Stimulated activated CD4-positive, alpha-beta T cell treated with anti-CD3 and anti-CD28 coated beads, Interleukin-2, amount 100 ng/mL, for 24 hours (primary cell): ENCODE data around the gene KLHL6.

Experiments used
- DNase-seq, 2 donors: peaks; one replicate each; pipeline ENCODE4 v3.0.0-alpha.2; 2020

KLHL6 gene

DNA sequence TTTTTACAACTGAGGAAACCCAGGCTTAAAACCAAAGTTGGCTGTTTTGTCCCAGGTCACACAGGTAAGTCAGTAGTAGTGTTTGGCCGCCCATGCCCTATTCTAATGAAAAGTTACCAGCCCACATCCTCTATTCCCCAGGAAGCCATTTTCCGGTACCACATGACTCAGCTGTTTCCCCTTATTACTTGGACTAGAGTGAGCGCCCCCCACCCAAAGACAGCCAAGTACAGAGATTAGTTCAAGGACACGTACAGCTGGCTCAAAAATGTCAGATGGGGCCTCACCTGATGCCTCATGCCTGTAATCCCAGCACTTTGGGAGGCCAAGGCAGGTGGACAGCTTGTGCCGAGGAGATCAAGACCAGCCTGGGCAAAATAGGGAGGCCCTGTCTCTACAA lies 8.5 kb upstream of the KLHL6 start:
- DNase-seq, result no peak

DNA sequence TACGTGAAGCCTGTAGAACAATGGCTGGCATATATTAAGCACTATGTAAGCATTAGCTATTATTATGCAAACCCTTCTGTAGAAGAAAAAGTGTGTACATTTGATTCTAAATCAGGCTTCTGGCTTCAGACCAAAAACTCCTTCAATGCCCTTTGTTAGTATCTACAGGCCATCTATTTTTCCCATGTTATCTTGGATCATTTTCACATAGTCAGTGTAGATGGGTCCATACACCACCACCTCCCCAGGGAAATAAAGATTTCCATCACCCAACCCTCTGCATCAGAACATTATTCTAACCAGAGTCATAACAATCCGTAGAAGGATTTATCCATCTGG lies 8.0 kb upstream of the KLHL6 start:
- no peak for DNase-seq

DNA sequence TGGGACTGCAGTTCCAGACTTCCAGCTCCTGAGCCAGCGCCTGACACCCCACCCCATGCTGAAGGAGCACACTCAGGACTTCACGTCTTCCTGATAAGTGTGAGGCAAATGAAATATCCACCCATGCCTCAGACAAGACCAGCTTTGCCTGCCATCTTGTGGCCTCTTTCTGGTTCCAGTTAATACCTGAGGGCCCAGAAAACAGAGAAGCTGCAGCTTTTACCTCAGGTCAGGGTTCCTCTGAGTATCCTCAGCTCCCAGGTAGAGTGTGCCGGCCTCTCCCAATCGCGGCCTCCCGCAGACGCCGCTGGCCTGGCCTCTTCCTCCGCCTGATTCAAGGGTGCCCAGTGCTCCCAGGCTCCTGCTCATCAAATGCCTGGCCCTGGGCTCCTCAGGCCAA lies 5.1 kb upstream of the KLHL6 start:
- DNase-seq, result no peak

DNA sequence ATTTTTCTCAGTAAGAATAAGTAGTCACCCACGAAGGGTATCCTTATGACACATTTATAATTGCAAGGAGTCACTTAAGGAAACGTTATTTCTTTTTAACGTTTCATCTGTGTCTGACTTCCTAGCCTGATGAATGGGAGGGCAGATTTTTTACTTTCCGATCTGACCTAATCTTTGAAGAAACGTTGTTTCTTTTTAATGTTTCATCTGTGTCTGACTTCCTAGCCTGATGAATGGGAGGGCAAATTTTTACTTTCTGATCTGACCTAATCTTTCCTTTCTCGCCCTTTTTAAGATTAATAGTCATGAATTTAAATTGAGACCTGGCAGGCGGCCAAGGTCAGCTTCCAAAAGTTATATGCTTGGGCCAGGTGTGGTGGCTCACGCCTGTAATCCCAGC lies 3.0 kb upstream of the KLHL6 start:
- DNase-seq, result no peak

DNA sequence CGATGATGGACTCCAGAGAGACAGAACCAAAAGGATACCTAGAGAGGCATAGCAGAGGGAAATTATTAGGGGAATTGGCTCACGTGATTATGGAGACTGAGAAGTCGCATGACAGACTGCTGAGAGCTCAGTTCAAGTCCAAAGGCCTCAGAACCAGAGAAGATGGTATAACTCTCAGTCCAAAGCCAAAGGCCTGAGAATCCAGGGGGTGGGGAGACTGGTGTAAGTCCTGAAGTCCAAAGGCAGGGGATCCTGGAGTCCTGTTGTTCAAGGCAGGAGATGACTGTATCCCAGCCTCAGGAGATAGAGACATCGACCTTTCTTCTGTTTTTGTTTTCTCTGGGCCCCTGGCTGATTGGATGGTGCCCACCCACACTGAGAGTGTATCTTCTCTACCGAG lies 1.2 kb upstream of the KLHL6 start:
- DNase-seq, result no peak

DNA sequence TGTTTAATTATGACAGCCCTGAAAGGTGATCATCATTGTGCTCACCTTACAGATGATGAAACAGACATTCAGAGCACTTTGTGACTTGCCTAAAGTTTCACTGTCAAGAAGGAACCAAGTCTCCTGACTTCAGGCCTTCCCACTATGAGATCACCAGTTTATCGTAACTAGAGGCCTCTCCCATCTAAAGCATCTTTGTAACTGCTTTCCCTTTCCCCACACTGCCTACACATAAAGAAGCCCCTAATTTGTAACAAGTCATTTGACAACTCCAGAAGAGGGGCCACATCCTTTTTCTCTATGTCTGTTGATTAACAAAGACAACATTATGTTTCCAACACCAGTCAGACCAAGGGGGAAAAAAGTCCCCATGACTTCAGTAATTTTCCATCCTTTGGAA lies 1.1 kb downstream of the KLHL6 start:
- peak in 1 of 2 donors; percentile 24 for DNase-seq

DNA sequence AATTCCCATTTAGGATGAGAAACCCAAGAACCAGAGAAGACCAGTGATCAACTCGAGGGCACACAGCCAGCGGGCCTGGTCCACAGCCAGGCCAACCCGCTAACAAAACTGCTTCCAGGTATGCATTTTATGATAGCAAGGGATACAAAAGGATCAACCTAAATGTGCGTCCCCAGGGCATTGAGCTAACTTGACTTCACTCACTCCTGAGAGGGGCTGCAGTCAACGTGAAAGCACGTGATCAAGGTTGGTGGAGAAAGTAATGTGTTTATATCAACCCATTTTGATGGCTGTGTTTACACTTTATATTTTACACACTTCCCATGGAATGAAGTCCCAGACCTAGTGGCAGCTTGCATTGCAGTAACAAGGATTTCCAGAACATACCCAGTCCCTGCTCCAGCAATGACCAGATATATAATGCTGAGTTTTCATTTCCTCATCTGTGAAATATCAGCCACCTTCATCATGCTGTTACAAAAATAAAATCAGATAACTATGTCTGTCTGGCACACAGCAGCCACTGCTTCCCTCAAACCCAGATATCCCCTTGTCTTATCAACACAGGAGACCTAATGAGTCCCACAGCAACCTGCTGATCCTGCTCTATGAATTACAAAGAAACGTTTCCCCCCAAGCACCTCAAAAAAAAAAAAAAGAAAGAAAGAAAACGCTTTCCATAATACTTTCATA lies 2.0 kb downstream of the KLHL6 start:
- DNase-seq, result no peak

DNA sequence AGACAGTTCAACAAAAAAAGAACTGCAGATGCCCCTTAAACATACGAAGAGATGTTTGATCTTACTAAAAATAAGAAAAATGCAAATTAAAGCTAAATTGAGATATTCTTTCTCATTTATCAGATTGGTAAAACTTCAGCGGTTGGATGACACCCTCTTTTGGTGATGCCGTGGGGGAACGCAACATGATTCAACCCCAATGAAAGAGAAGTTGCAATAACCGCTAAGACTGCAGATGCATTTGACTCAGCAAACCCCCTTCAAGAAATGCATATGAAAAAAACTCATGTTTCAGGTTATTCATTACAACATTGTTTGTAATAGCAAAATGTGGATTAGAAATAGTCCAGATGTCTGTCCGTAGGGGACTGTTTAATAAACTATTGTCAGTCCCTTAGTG lies 3.6 kb downstream of the KLHL6 start:
- peak; percentile 50 to 58 for DNase-seq

DNA sequence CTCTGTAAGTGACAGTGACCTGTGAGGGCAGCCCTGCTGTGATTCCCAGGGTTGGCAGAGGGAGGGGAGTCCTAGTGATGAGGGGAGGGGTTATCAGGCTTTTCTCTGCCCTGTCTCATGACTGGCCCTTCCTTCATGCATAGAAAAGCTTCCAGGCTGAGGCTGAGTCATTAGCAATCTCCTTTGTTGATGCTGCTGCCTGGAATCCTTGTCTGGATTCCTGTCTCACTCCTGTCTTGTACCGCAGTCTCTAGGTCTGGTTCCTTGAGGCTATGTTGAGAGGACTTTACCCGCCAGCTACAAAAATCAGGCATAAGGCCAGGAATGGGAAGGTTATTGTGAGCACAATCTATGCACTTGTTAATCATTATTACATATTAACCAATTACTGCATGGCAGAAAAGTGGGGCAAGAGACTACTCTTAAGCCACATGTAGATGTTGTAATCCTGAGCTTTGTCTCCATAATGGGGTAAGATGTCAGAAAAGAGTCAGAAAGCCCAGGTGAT lies 7.2 kb downstream of the KLHL6 start:
- no peak for DNase-seq

DNA sequence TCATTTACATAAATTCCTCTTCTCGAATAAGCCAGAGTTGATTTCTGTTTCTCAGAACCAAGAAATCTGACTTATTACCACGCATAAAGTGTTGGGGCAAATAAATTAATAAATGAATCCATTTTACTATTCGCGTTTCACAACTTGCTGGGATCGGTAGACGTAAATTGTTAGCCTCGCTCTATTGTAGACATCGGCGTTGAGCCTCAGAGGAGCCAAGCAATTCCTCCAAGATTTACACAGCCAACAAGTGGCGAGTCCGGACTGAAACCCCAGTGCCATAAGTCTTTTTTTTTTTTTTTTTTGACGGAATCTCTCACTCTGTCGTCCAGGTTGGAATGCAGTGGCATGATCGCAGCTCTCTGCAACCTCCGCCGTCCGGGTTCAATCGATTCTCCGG lies 8.9 kb downstream of the KLHL6 start:
- DNase-seq, result no peak

DNA sequence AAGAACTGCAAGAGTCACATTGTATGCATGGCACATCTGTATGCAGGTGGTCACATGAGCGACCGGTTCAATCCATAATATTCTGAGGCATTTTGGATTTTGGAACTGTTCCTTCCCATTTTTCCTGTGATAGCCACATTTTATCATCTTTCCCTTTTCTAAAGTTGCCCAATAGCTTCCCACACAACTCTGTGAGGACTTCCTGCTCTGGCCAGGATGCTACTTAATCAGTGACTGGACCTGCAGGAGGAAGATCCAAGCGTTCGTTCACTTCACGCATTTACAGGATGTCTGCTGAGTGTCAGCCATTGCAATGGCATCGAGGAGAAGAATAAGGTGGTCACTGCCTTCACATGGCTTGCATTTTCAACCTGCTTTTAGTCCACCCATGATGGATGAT lies 9.8 kb downstream of the KLHL6 start:
- no peak for DNase-seq

DNA sequence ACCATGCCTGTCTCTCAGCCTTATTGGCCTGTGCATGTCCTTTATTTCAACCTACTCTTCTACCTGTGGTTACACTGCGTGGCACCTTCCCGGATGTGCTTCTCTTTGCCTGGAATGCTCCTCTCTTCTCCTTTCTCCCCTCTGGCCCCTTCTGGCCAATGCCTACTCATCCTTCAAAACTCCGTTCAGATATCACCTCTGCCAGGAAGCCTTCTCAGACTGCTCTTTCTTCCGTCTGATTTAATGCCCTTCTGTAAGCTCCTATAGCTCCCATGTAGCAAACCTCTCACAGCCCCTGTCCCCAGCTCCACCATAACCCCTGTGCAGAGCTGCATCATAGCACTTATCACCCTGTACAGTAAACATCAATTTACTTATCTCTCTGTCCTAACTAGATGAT lies 13.2 kb downstream of the KLHL6 start:
- no peak for DNase-seq

DNA sequence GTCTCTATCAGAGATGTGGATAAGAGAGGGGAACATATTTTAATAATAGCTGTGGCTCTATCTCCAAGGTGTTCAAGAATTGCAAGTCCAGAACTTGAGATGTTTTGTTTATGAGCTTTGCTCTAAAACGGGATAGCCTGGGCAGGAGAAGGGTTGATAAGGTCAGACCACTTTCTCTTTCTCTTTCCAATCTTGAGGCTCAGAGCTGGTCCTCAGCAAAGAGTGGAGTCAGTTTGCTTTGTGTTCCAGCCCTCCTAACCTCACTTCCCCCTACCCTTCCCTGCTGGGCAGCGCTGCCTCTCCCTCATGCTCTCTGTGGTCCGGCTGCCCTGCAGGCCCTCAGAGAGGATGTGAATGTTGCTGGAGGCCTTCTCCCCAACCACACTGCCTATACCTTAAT lies 13.8 kb downstream of the KLHL6 start:
- no peak for DNase-seq

DNA sequence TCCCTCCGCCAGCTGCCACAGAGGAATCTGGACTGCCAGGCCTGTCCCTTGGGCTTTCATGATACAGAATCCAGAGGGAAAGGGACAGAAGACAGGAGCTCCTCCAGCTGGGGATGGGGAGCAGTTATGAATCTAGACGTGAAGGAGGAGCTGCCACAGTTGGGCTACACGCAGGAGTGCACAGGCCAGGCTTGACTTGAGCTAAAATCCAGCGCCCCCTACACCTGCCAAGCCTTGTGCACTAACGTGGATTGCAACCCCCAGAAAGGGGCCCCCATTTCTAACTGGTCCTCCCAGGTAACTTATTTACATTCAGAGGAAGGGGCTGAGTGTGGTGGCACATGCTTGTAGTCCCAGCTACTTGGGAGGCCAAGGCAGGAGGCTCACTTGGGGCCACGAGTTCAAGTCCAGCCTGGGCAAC lies 14.3 kb downstream of the KLHL6 start:
- DNase-seq, result no peak

DNA sequence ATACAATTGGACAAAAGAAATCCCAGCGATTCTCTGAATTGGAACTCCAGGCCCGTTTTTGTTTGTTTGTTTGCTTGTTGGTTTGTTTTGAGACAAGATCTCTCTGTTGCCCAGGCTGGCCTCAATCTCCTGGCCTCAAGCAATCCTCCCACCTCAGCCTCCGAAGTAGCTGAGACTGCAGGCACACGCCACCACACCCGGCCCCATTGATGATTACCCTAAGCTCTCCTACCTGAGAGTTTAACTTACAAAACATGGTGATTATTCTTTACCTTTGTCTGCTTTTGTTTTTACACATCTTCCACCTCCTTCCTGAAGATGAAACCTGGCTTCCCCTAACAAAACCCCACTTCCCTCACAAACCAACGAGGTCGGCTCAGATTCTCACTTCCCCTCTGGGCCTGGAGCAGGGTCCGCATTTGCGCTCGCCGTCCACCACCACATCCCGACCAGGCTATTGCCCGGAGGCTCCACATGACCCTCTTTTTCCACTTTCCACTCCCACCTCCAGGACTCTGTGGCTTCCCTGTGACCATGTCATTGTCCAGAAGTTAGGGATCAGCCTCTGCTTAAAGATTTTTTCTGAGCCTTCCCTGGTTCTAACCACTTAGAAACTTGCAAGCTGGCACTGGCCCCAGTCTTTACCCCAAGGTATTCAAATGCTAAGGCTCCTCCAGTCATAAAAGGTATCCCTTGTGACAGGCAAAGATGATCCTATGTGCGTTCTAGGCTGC lies 14.8 kb downstream of the KLHL6 start:
- no peak for DNase-seq

DNA sequence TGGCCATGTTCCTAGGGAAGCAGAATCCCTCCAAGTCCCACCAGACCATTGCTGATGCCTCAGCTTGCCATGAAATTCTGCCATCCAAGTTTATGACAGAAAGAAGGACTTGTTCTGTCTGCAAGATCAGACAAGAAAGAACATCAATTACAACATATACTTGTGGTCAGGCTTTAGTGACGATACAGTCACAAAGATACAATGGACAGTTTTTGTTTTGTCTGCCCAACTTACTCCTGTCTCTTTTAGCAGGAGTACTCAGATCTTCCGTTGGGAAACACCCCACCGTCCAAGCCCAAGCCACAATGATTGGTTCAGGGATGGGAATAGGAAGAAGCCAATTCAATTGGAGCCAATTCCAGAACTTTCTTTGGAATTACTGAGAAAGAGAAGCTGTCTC lies 15.7 kb downstream of the KLHL6 start:
- DNase-seq, result no peak

DNA sequence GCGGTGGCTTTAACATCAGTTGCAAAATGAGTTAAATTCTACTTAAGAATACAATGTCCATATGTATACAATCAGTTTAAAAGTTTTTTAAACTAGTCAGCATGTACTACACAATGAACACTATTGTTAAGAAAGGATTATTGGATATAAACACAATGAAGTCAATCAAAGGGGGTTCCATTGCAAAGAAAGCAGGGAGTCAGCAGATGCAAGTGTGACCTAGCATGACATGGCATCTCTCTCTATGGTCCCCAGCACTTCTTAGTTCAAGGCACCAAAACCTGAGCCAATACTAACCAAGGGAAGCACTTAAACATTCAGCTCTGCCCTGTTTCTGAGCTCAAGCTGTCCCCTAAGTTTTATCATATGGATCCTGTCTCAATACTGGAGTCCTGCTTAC lies 17.0 kb downstream of the KLHL6 start:
- no peak for DNase-seq

DNA sequence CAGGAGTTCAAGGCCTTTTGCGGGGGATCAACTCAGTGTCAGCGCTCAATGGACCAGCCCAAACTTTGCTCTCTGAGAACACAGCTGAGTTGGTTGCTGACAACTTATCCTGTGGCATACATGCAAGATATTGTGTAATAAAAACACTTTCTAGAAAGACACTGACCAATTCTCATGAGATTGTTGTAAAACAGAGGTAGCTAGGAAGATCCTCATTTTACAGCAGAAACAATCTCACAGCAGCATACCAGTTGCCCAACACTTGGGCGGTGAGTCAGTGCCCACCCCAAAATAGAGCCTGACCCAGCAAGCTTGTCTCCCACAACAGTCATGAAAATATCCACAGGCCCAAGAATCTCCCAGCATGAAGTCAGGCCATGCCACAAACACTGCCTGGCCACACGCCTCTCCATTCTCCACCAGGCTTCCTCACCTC lies 18.2 kb downstream of the KLHL6 start:
- no peak for DNase-seq

DNA sequence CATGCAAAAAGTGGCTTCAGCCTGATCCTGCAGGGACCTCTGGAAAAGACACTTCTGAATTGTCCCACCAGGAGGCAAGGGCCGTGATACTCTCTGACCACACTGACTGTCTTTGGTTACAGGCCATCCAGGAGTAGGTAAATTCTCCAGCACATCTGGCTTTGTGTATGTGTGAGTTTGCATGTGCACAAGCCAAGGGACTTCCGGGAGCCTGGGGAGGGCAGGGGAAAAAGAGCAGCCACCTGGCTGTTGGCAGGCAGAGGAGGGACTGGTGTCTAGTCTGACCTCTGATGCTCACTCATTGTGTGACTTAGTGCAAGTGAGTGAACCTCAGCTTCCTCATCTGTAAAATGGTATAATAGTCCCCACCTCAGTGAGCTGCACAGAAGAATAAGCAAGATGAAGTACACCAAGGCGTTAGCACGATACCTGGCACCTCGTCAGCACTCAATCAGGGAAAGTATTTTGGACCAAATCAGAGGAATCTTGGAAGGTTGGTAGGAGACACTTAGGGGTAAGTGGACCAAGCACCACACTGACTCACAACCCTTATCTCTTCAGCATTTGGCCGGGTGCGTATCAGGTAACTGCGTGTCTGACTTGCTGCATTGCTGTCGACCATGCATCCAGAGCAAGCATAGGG lies 19.1 kb downstream of the KLHL6 start:
- DNase-seq, result no peak

DNA sequence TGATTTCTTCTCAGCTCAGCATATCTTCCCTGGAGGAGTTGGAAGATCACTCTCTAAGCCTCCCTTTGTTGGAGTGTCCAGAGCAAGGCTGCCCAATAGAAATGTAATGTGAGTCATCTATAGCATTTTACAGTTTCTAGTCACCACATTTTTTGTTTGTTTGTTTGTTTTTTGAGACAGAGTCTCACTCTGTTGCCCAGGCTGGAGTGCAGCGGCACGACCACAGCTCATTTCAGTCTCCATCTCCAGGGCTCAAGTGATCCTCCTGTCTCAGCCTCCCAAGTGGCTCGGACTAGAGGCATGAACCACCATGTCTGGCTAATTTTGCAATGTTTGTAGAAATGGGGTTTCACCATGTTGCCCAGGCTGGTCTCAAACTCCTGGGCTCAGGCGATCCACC lies 21.3 kb downstream of the KLHL6 start:
- DNase-seq, result no peak

DNA sequence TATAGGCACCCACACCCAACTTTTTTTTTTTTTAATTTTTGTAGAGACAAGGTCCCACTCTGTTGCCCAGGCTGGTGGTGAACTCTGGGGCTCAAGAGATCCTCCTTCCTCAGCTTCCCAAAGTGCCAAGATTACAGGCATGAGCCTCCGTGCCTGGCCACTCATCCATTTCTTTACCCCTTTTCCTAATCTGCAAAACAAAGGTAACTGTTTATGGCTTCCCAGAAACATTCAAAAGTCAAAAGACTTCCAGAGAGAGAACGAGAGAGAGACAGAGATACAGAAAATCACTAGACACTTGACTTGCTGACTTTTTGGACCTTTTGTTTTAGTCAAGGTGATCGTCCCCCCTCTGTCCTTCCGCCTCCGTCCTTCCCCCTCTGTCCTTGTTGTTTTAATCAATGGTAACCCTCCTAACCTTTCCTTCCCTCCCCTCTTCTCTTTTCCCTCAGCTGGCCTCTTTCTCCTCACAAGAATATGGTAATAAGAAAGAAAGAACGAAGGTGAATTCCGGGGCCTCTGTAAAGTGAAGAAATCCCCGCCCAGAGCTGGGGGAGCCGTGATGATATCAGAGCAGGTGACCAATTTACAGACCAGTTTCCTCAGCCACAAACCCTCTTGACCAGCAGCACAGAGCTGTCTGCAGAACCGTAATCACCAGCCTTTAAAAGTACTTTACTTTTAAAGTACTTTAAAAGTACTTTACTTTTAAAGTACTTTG lies 21.9 kb downstream of the KLHL6 start:
- DNase-seq, result no peak

DNA sequence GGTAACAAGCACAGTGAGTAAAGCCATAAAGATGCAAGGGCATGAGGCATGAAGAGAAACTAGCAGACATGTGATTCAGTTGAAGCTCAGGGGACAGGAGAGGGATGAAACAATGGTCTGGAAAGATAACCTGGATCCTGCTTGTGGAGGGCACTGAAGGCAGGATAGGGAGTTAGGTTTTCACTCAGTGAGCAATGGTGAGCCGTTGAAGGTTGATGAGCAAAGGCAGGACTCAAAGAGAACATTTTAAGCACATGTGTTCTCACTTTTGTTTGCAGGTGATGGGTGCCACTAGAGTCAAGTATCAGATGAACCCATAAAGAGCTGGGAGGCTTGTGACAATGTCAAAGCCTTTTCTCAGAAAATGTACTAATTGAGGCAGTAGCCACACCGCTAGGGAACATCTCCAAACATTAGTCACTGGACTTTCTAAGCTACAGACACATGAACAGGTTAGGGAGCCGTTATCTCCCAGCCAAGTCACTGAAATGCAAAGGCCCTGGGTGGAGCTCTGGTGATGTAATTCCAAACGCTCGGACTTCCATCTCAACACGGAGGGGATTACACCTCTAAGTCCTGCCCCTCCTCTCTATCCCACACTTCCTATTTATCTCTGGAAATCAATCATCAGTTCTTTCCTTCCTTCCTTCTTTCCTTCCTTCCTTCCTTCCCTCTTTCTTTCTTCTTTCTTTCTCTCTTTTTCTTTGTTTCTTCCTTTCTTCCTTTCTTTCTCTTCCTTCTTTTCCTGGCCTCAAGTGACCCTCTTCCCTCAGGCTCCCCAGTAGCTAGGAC lies 22.7 kb downstream of the KLHL6 start:
- no peak for DNase-seq

DNA sequence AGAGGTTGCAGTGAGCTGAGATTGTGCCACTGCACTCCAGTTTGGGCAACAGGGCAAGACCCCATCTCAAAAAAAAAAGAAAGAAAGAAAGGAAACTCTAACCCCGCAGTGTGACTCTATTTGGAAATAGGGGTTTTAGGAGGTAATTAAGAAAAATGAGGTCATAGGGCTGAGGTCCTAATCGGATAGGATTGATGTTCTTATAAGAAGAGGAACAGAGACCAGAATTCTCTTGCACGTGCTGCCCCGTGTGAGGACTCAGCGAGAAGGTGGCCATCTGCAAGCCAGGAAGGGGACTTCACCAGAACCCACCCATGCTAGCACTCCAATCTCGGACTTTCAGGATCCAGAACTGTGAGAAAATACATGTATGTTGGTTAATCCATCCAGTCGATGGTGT lies 25.8 kb downstream of the KLHL6 start:
- DNase-seq, result no peak
